ENCODE results near the gene C9orf57.
"Not testable (repeated sequence)": the region's sequence is repeated elsewhere in the genome, so short reads cannot be mapped to it uniquely, and the experiment has no call there.

C9orf57 gene

GRCh38 chr9:72022841-72023240 lies 37.6 kb downstream of the C9orf57 start:
- DNase-seq = peak; percentile 75 to 89 (median 80)

GRCh38 chr9:72013292-72013760 lies 47.1 kb downstream of the C9orf57 start:
- DNase-seq = peak in 1 of 4 experiments; percentile 9

- DNase-seq = no peak
Measured at GRCh38 chr9:72012646-72013045, 47.8 kb downstream of the C9orf57 start.

GRCh38 chr9:72007726-72008125 lies 52.7 kb downstream of the C9orf57 start:
- DNase-seq = not testable (repeated sequence)

GRCh38 chr9:72006501-72006900 lies 53.9 kb downstream of the C9orf57 start:
- no peak for DNase-seq

GRCh38 chr9:72005451-72005850 lies 55.0 kb downstream of the C9orf57 start:
- DNase-seq = no peak
